ENCODE results near the gene HEXB. TPM values are rescaled to one million over a fixed set of nuclear protein-coding genes. Genes with fewer than 3 reads are reported as not detected.

HEXB gene
- total RNA-seq (10 to 100 TPM; 44.6 to 82.5 TPM), polyA plus RNA-seq (ENCODE audit: insufficient read depth, low read depth, low replicate concordance) (59.5 TPM)
- long read RNA-seq, donor 1, transcript HEXB-201 (14 exons, 1,901 nt), result major isoform, 28 of 34 reads
- long read RNA-seq, donor 1, partial matches to known transcripts, result 0 of 34 reads
- long read RNA-seq, donor 1, other reads (novel, unspliced or antisense), result 0 of 34 reads
- long read RNA-seq, donor 2, transcript HEXB-201 (14 exons, 1,901 nt), result major isoform, 13 of 14 reads
- long read RNA-seq, donor 2, partial matches to known transcripts, result 0 of 14 reads
- long read RNA-seq, donor 2, other reads (novel, unspliced or antisense), result 0 of 14 reads

- TF ChIP-seq POLR2A (IDR thresholded peaks at IDR 0.05) (peak; percentile 43), CTCF (IDR thresholded peaks at IDR 0.05) (no peak)
- intact Hi-C loops (cut with DNase I; ENCODE audit: low total_unique reads), result no loop called here
- Histone ChIP-seq H3K4me1 (peaks cover 6% of the 10 kb centered on the region), H3K9me3 (no peaks in the 10 kb centered on the region), H3K27ac (peak within 1 kb of the TSS; percentile 73 to 83), H3K36me3 (ENCODE audit: low read depth, missing control alignments) (no peaks in the 10 kb centered on the region), H3K4me3 (peak within 1 kb of the TSS; percentile 86 to 87), H3K27me3 (no peaks in the 10 kb centered on the region)
- WGBS, 2 donors, result 4 to 14% methylated on average over 17 to 71 of the region's 78 CpGs
- peak; percentile 93 for DNase-seq
These were observed at the start of gene HEXB for GRCh38 chr5:74684900-74685851. Gene HEXB, plus strand, starts transcription at chr5:74685233. Its CDS starts 28 bp downstream, at chr5:74685261.

GRCh38 chr5:74636149-74636548 lies 48.9 kb upstream of the HEXB start:
- H3K4me3 ChIP-seq, result no peak overlapping the region
- H3K27ac ChIP-seq, result no peak overlapping the region
- peaks cover 24% of the 10 kb centered on the region for H3K4me1 ChIP-seq
- intact Hi-C loops (cut with DNase I; ENCODE audit: low total_unique reads), result no loop called here
- TF ChIP-seq POLR2A (IDR thresholded peaks at IDR 0.05), result no peak
- no peak for TF ChIP-seq CTCF (IDR thresholded peaks at IDR 0.05)
- H3K36me3 ChIP-seq (ENCODE audit: low read depth, missing control alignments), result no peaks in the 10 kb centered on the region
- no peak for DNase-seq
- no peaks in the 10 kb centered on the region for H3K27me3 ChIP-seq
- WGBS, 2 donors, result 57 to 69% methylated on average over 12 of the region's 12 CpGs
- H3K9me3 ChIP-seq, result no peaks in the 10 kb centered on the region

GRCh38 chr5:74636552-74636951 lies 48.5 kb upstream of the HEXB start:
- no peak for DNase-seq
- Histone ChIP-seq H3K9me3 (no peaks in the 10 kb centered on the region), H3K27me3 (no peaks in the 10 kb centered on the region), H3K27ac (no peak overlapping the region), H3K36me3 (ENCODE audit: low read depth, missing control alignments) (no peaks in the 10 kb centered on the region), H3K4me1 (peaks cover 21% of the 10 kb centered on the region), H3K4me3 (no peak overlapping the region)
- WGBS, 2 donors, result 45 to 63% methylated on average over 4 of the region's 4 CpGs
- no peak for TF ChIP-seq POLR2A (IDR thresholded peaks at IDR 0.05)
- no peak for TF ChIP-seq CTCF (IDR thresholded peaks at IDR 0.05)
- intact Hi-C loops (cut with DNase I; ENCODE audit: low total_unique reads), result no loop called here

- H3K27me3 ChIP-seq, result no peaks in the 10 kb centered on the region
- H3K36me3 ChIP-seq (ENCODE audit: low read depth, missing control alignments), result no peaks in the 10 kb centered on the region
- H3K4me1 ChIP-seq, result peaks cover 7% of the 10 kb centered on the region
- peak overlapping the region in 1 of 2 donors; percentile 91 for H3K27ac ChIP-seq
- TF ChIP-seq CTCF (IDR thresholded peaks at IDR 0.05), result no peak
- TF ChIP-seq POLR2A (IDR thresholded peaks at IDR 0.05), result no peak
- no peak for DNase-seq
- 33 to 63% methylated on average over 1 of the region's 1 CpG for WGBS, 2 donors
- intact Hi-C loops (cut with DNase I; ENCODE audit: low total_unique reads), result no loop called here
- H3K4me3 ChIP-seq, result peak overlapping the region; percentile 81 to 95
- no peaks in the 10 kb centered on the region for H3K9me3 ChIP-seq
These were observed 46.5 kb upstream of the HEXB start for GRCh38 chr5:74638544-74638969.
